PC-3 (cell line): ENCODE data around the gene RTF2. TPM values are rescaled to one million over a fixed set of nuclear protein-coding genes. Genes with fewer than 3 reads are reported as not detected.

Experiments used
- ATAC-seq: fragments of 200-7000 bp; cut with Tn5 transposase; 2 replicates; pipeline ENCODE4 v1.9.1; 2020; ENCODE audit warnings: mild to moderate bottlenecking, moderate library complexity
- BruUV-seq: library from RNA; stranded (reverse); fragments of 400-500 nt; replicated peaks from 2 replicates; lab custom pipeline; 2021; lab: Mats Ljungman, UMichigan
- CTCF ChIA-PET: fragments of 300-600 bp; sonication (Branson Sonifier 250); formaldehyde crosslinking; loops from one replicate; lab custom pipeline; 2022; ENCODE audit warnings: antibody characterized with exemption; lab: Charles Lee
- POLR2A ChIA-PET: fragments of 300-600 bp; sonication (Branson Sonifier 250); formaldehyde crosslinking; loops from one replicate; lab custom pipeline; 2022; ENCODE audit warnings: antibody characterized with exemption; ENCODE audit not compliant: unreplicated experiment; lab: Charles Lee
- DNase-seq: peaks from one replicate; pipeline ENCODE4 v3.0.0-alpha.2; 2015
- H2AFZ ChIP-seq: fragments of 300-600 bp; sonication (generic); 2 replicates; pipeline ENCODE4 v1.6.0; 2016; ENCODE audit warnings: antibody characterized with exemption, low read length
- H3F3A ChIP-seq: fragments of 300-600 bp; sonication (generic); one replicate; pipeline ENCODE4 v1.6.0; 2017; ENCODE audit warnings: antibody characterized with exemption, low read length, control low read depth, mild to moderate bottlenecking; ENCODE audit not compliant: unreplicated experiment
- H3K27ac ChIP-seq: fragments of 300-600 bp; sonication (generic); 2 replicates; pipeline ENCODE4 v1.5.1; 2016; ENCODE audit warnings: mild to moderate bottlenecking, low read length
- H3K27me3 ChIP-seq: fragments of 300-600 bp; sonication (generic); 2 replicates; pipeline ENCODE4 v1.6.1; 2016; ENCODE audit warnings: low read length, mixed read lengths
- H3K36me3 ChIP-seq: fragments of 300-600 bp; sonication (generic); 2 replicates; pipeline ENCODE4 v1.6.1; 2016; ENCODE audit warnings: low read depth, mixed run types, low read length, mixed read lengths
- H3K4me1 ChIP-seq: fragments of 300-600 bp; sonication (generic); 2 replicates; pipeline ENCODE4 v1.5.1; 2016; ENCODE audit warnings: low read length; ENCODE audit not compliant: insufficient read depth
- H3K4me2 ChIP-seq: fragments of 300-600 bp; sonication (generic); 2 replicates; pipeline ENCODE4 v1.6.0; 2016; ENCODE audit warnings: low read length
- H3K4me3 ChIP-seq: fragments of 300-600 bp; sonication (generic); 2 replicates; pipeline ENCODE4 v1.5.1; 2016; ENCODE audit warnings: mild to moderate bottlenecking, low read length, mixed read lengths
- H3K79me2 ChIP-seq: fragments of 300-600 bp; sonication (generic); 2 replicates; pipeline ENCODE4 v1.6.1; 2017; ENCODE audit warnings: low read length, mixed read lengths
- H3K9ac ChIP-seq: fragments of 300-600 bp; sonication (generic); 2 replicates; pipeline ENCODE4 v1.6.0; 2016; ENCODE audit warnings: mild to moderate bottlenecking, low read length
- H3K9me2 ChIP-seq: fragments of 300-600 bp; sonication (generic); replicated peaks from 2 replicates; pipeline ENCODE4 v1.6.1; 2016; ENCODE audit warnings: mixed run types, low read length, mixed read lengths
- H3K9me3 ChIP-seq: fragments of 300-600 bp; sonication (generic); 2 replicates; pipeline ENCODE4 v1.6.1; 2016; ENCODE audit warnings: low read length, mixed read lengths
- H4K20me1 ChIP-seq: fragments of 300-600 bp; sonication (generic); 2 replicates; pipeline ENCODE4 v1.6.1; 2016; ENCODE audit warnings: low read length, mixed read lengths
- EZH2 ChIP-seq: fragments of 300-600 bp; sonication (generic); IDR thresholded peaks from one replicate; pipeline ENCODE4 v1.6.1; 2017; ENCODE audit warnings: antibody characterized with exemption, mild to moderate bottlenecking, low read length; ENCODE audit not compliant: unreplicated experiment
- EZH2phosphoT487 ChIP-seq: fragments of 300-600 bp; sonication (generic); IDR thresholded peaks from 2 replicates; pipeline ENCODE4 v1.6.1; 2018; ENCODE audit warnings: mild to moderate bottlenecking, antibody characterized with exemption, low read length, borderline replicate concordance
- intact Hi-C: fragments of 100-400 bp; cut with micrococcal nuclease; formaldehyde crosslinking; loops from 2 replicates; pipeline ENCODE4 v1.9.0; 2023
- total RNA-seq: library from RNA; depleted of rRNA; stranded (reverse); fragments of >200 nt; gene quantifications from 2 replicates; pipeline ENCODE4 v1.2.3, GENCODE V29; 2014
- TF ChIP-seq, protein P1 (sequence below): fragments of 300-600 bp; sonication (generic); conservative IDR thresholded peaks from 2 replicates; pipeline ENCODE4 v1.5.1; 2017; ENCODE audit warnings: antibody characterized with exemption, low read depth, mild to moderate bottlenecking, low read length

The RTF2 gene
- total RNA-seq, 1 experiment from 2014 or later: 122 TPM

DNA sequence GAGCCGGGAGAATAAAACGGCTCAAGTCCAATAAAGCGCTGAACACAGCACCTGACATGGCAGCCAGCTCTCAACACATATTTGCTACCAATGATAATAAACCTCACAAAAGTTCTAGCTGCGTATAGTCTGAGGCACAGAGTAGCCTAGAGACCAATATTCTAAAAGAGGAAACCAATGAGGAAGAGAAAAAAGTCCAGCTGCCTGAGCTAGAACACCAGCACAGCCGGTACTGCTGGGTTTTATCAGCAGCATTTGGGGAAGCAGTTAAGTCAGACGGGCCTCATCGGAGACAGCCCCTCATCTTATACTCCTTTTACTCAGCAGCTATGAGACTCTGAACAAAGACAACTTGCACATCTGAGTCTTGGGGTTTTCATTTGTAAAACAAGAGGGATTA, 2.4 kb upstream of the RTF2 start:
- DNase-seq: no peak
- H3K4me3 ChIP-seq: no peak overlapping the region
- intact Hi-C loops: no loop called here
- no peak overlapping the region for H2AFZ ChIP-seq
- H4K20me1 ChIP-seq: 0 out of 2 replicates have a peak, but pooled peaks cover 4% of the 10 kb centered on the region
- H3K27me3 ChIP-seq: peaks cover 26% of the 10 kb centered on the region
- ChIA-PET POLR2A (no interaction called here), CTCF (no interaction called here)
- H3K9me2 ChIP-seq: no peaks in the 10 kb centered on the region
- H3K4me1 ChIP-seq: peaks cover 17% of the 10 kb centered on the region
- no peak overlapping the region for H3K27ac ChIP-seq
- no peak overlapping the region for H3K4me2 ChIP-seq
- no peaks in the 10 kb centered on the region for H3F3A ChIP-seq
- peaks cover 26% of the 10 kb centered on the region for H3K79me2 ChIP-seq
- H3K36me3 ChIP-seq: no peaks in the 10 kb centered on the region
- TF ChIP-seq, protein P1, sequence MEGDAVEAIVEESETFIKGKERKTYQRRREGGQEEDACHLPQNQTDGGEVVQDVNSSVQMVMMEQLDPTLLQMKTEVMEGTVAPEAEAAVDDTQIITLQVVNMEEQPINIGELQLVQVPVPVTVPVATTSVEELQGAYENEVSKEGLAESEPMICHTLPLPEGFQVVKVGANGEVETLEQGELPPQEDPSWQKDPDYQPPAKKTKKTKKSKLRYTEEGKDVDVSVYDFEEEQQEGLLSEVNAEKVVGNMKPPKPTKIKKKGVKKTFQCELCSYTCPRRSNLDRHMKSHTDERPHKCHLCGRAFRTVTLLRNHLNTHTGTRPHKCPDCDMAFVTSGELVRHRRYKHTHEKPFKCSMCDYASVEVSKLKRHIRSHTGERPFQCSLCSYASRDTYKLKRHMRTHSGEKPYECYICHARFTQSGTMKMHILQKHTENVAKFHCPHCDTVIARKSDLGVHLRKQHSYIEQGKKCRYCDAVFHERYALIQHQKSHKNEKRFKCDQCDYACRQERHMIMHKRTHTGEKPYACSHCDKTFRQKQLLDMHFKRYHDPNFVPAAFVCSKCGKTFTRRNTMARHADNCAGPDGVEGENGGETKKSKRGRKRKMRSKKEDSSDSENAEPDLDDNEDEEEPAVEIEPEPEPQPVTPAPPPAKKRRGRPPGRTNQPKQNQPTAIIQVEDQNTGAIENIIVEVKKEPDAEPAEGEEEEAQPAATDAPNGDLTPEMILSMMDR: no peak
- TF ChIP-seq EZH2: no peak
- no peak for TF ChIP-seq EZH2phosphoT487
- H3K9me3 ChIP-seq: no peaks in the 10 kb centered on the region
- ATAC-seq: no peak
- H3K9ac ChIP-seq: no peak overlapping the region
- no TSS peak for BruUV-seq

DNA sequence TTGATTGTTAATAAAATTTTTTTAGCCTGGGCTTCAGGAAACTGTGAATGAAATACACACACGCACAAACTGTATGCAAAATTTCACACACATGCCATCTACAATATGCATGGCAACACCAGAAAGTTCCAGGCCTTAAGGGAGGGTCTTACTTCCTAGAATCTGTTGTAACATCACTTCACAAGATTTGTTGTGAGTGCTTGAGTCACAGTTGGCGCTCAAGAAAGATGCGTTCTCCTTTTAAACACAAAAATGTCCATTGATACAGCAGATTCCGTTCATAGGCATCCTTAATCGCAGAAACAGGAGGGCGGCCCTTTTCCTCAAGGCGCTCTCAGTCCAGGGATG, 485 bp upstream of the RTF2 start:
- Histone ChIP-seq H3K9me2 (no peaks in the 10 kb centered on the region), H3K4me2 (peak overlapping the region; percentile 85), H3K4me1 (peaks cover 17% of the 10 kb centered on the region), H3K79me2 (peaks cover 35% of the 10 kb centered on the region), H3K4me3 (peak overlapping the region; percentile 88), H3K9me3 (no peaks in the 10 kb centered on the region), H3K27me3 (peaks cover 9% of the 10 kb centered on the region), H3K27ac (no peak overlapping the region), H2AFZ (peak overlapping the region; percentile 98), H3K9ac (peak overlapping the region; percentile 89), H4K20me1 (0 out of 2 replicates have a peak, but pooled peaks cover 4% of the 10 kb centered on the region), H3F3A (no peaks in the 10 kb centered on the region), H3K36me3 (peaks cover 2% of the 10 kb centered on the region; the same call in 1 of the 2 replicates)
- ChIA-PET POLR2A (no interaction called here), CTCF (no interaction called here)
- BruUV-seq: TSS peak; percentile 91
- intact Hi-C loops: loop anchor here (2.0 kb wide), 2 partner anchors 67 to 109 kb away; partner anchors contain the start of gene FAM210B
- ATAC-seq (no peak; the same call in 1 of the 2 replicates), DNase-seq (no peak)
- TF ChIP-seq EZH2phosphoT487 (no peak), EZH2 (no peak)
- TF ChIP-seq, protein P1: no peak

DNA sequence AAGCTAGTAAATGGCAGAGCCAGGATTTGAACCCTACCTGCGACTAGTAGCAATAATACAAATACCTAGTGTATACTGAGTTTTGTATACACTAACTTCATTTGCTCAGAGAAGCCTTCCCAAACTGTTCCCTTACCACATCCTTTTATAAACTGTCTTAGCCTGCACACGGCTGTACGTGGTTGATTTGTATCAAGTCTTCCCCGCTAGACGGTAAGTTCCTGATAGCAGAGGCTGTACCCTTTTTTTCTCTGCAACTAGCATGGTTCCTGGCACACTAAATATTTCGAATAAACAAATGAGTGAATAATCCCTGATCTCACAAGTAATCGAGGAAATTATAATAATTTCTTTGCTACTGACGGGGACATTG, 636 bp downstream of the RTF2 start:
- Histone ChIP-seq H4K20me1 (0 out of 2 replicates have a peak, but pooled peaks cover 4% of the 10 kb centered on the region), H3K9ac (peak overlapping the region; percentile 89), H3K9me2 (no peaks in the 10 kb centered on the region), H3K4me2 (peak overlapping the region; percentile 85), H3K36me3 (peaks cover 13% of the 10 kb centered on the region), H3K9me3 (no peaks in the 10 kb centered on the region), H3K27me3 (no peaks in the 10 kb centered on the region), H3K4me1 (peaks cover 17% of the 10 kb centered on the region), H2AFZ (peak overlapping the region; percentile 98; the same call in 1 of the 2 replicates), H3K27ac (no peak overlapping the region), H3K79me2 (peaks cover 35% of the 10 kb centered on the region), H3K4me3 (peak overlapping the region; percentile 88), H3F3A (no peaks in the 10 kb centered on the region)
- ATAC-seq (no peak), DNase-seq (no peak)
- POLR2A ChIA-PET: interaction anchor here (0.6 kb wide), 1 partner anchor 11 kb away, joined by 3 read pairs; no protein-coding TSS in a partner anchor
- no TSS peak for BruUV-seq
- TF ChIP-seq, protein P1: no peak
- TF ChIP-seq EZH2: no peak
- no peak for TF ChIP-seq EZH2phosphoT487
- CTCF ChIA-PET: no interaction called here
- intact Hi-C loops: loop anchor here (2.0 kb wide), 2 partner anchors 68 to 110 kb away; partner anchors contain the start of gene FAM210B
